ENCODE results near the gene NRG3. TPM values are rescaled to one million over a fixed set of nuclear protein-coding genes. Genes with fewer than 3 reads are reported as not detected.
"Not testable (repeated sequence)": the region's sequence is repeated elsewhere in the genome, so short reads cannot be mapped to it uniquely, and the experiment has no call there.

Gene NRG3
- total RNA-seq, 1 donor from 2014 or later: not detected

DNA sequence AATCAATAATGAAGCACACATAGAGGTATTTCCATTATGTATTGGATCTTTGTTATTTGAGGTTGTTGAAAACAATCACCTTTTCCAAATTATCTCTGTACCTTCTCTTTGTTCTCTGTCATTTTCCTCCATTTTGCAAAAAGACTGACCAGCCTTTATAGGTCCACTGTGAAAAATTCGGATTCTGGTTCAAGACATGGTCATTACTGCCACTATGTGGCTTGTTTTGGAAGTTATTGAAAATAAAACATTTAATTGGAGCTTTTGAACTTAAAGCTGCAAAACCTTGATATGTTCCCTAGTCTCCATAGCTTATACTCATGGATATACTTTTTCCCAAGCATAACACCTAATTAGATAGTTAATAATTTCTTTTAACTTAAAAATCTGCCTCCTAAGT lies 1094.4 kb downstream of the NRG3 start:
- Mint-ChIP-seq H3K27me3 (ENCODE audit: low read depth) (peaks cover 7% of the 10 kb centered on the region), H3K27ac (ENCODE audit: unreplicated experiment) (no peak overlapping the region), H3K9me3 (ENCODE audit: low read depth) (no peaks in the 10 kb centered on the region), H3K4me3 (ENCODE audit: unreplicated experiment) (no peak overlapping the region), H3K4me1 (ENCODE audit: low read depth) (no peaks in the 10 kb centered on the region), H3K36me3 (ENCODE audit: low read depth) (no peaks in the 10 kb centered on the region)
- TF ChIP-seq, protein P1, sequence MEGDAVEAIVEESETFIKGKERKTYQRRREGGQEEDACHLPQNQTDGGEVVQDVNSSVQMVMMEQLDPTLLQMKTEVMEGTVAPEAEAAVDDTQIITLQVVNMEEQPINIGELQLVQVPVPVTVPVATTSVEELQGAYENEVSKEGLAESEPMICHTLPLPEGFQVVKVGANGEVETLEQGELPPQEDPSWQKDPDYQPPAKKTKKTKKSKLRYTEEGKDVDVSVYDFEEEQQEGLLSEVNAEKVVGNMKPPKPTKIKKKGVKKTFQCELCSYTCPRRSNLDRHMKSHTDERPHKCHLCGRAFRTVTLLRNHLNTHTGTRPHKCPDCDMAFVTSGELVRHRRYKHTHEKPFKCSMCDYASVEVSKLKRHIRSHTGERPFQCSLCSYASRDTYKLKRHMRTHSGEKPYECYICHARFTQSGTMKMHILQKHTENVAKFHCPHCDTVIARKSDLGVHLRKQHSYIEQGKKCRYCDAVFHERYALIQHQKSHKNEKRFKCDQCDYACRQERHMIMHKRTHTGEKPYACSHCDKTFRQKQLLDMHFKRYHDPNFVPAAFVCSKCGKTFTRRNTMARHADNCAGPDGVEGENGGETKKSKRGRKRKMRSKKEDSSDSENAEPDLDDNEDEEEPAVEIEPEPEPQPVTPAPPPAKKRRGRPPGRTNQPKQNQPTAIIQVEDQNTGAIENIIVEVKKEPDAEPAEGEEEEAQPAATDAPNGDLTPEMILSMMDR (IDR thresholded peaks at IDR 0.05): peak; percentile 80
- DNase-seq (ENCODE audit: low spot score): no peak

DNA sequence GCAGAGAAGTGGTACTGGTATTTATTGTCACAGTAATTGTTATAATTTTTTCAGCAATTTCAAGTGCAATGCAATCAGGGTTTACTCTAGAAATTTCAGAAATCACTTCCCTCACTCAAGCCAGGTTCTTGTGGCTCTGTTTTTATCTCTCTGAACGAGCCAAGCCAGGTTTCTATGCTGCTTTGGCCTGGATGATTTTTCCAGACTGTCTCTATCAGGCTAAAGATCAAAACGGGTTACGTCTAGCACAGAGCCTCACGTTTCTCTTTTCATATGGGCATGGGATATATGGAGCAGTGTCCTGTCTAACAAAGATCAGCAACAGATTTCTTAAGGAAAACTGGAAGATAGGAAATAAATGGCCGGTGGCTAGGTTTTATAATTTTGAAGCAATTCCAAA lies 1105.3 kb downstream of the NRG3 start:
- Mint-ChIP-seq H3K4me3 (ENCODE audit: unreplicated experiment) (no peak overlapping the region), H3K36me3 (ENCODE audit: low read depth) (no peaks in the 10 kb centered on the region), H3K27me3 (ENCODE audit: low read depth) (no peaks in the 10 kb centered on the region), H3K4me1 (ENCODE audit: low read depth) (peaks cover 24% of the 10 kb centered on the region), H3K27ac (ENCODE audit: unreplicated experiment) (no peak overlapping the region), H3K9me3 (ENCODE audit: low read depth) (no peaks in the 10 kb centered on the region)
- DNase-seq (ENCODE audit: low spot score): no peak
- TF ChIP-seq, protein P1 (IDR thresholded peaks at IDR 0.05): no peak

DNA sequence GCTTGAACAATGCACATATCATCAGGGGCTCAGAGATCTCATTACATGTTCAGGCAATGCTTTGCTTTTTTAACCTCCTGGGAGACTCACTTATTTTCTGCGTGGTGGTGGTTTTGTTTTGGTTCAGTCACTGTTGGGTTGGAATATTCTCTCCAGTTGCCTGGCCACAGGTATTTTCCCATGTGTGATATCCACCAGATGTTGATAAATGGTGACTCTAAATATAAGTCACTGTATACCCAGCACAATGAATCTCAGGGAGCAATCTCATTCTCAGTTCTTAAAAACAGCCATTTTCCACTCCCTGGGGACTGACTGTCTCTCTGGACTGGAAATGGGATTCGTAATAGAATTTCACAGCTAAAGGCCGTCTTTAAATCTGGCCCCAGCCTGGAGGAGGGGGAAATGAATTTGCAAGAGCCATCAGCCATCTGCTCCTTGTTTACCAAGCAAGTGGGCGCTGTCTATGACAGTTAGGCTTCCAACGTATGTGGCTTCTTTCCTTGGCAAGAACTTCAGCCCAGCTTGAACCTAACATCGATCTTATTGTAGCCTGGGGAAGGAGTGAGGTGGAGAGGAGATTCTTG lies 1106.2 kb downstream of the NRG3 start:
- Mint-ChIP-seq H3K4me3 (ENCODE audit: unreplicated experiment) (no peak overlapping the region), H3K9me3 (ENCODE audit: low read depth) (no peaks in the 10 kb centered on the region), H3K4me1 (ENCODE audit: low read depth) (peaks cover 24% of the 10 kb centered on the region), H3K36me3 (ENCODE audit: low read depth) (no peaks in the 10 kb centered on the region), H3K27me3 (ENCODE audit: low read depth) (no peaks in the 10 kb centered on the region), H3K27ac (ENCODE audit: unreplicated experiment) (peak overlapping the region; percentile 84)
- TF ChIP-seq, protein P1 (IDR thresholded peaks at IDR 0.05): no peak
- no peak for DNase-seq (ENCODE audit: low spot score)

- H3K27ac Mint-ChIP-seq (ENCODE audit: unreplicated experiment): peak overlapping the region; percentile 84
- TF ChIP-seq, protein P1 (IDR thresholded peaks at IDR 0.05): no peak
- DNase-seq (ENCODE audit: low spot score): no peak
- no peaks in the 10 kb centered on the region for H3K36me3 Mint-ChIP-seq (ENCODE audit: low read depth)
- peaks cover 24% of the 10 kb centered on the region for H3K4me1 Mint-ChIP-seq (ENCODE audit: low read depth)
- H3K9me3 Mint-ChIP-seq (ENCODE audit: low read depth): no peaks in the 10 kb centered on the region
- H3K4me3 Mint-ChIP-seq (ENCODE audit: unreplicated experiment): no peak overlapping the region
- no peaks in the 10 kb centered on the region for H3K27me3 Mint-ChIP-seq (ENCODE audit: low read depth)
Observed at GRCh38 chr10:82982110-82982608, 1107.2 kb downstream of the NRG3 start.

DNA sequence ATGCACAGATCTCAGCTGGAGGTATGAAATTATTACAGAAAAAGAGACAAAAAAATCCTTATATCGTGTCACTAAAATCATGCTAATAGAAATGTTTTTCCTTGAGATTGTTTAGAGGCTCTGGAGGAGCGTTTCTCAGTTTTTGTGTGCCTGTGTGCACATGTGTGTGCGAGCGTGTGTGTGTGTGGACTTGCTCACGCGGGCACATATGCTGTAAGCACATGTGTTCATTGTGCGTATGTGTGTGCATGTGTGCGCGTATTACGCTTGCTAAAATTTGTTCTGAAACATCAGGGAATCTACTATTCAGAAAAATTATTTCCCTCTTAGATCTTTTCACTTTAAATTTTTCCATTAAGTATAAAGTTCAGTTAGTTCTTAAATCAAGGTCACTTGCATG lies 1111.2 kb downstream of the NRG3 start:
- Mint-ChIP-seq H3K4me1 (ENCODE audit: low read depth) (peaks cover 18% of the 10 kb centered on the region), H3K27ac (ENCODE audit: unreplicated experiment) (no peak overlapping the region), H3K4me3 (ENCODE audit: unreplicated experiment) (no peak overlapping the region), H3K9me3 (ENCODE audit: low read depth) (no peaks in the 10 kb centered on the region), H3K27me3 (ENCODE audit: low read depth) (no peaks in the 10 kb centered on the region), H3K36me3 (ENCODE audit: low read depth) (no peaks in the 10 kb centered on the region)
- DNase-seq (ENCODE audit: low spot score): no peak
- TF ChIP-seq, protein P1 (IDR thresholded peaks at IDR 0.05): no peak

- DNase-seq (ENCODE audit: low spot score); H3K36me3 Mint-ChIP-seq (ENCODE audit: low read depth): not testable (repeated sequence)
Observed at GRCh38 chr10:83006479-83006878, 1131.5 kb downstream of the NRG3 start.

More at GRCh38 chr10:83006479-83006878, 1131.5 kb downstream of the NRG3 start:
- H3K27me3 Mint-ChIP-seq (ENCODE audit: low read depth); H3K4me3 Mint-ChIP-seq (ENCODE audit: unreplicated experiment); H3K4me1 Mint-ChIP-seq (ENCODE audit: low read depth); H3K9me3 Mint-ChIP-seq (ENCODE audit: low read depth); H3K27ac Mint-ChIP-seq (ENCODE audit: unreplicated experiment): not testable (repeated sequence)
